Measurements from ENCODE around the gene SLC9A3.
"Not testable (repeated sequence)": the region's sequence is repeated elsewhere in the genome, so short reads cannot be mapped to it uniquely, and the experiment has no call there.

SLC9A3 gene

GRCh38 chr5:488744-489688 is 35.2 kb downstream of the SLC9A3 start:
- DNase-seq = no peak

DNA sequence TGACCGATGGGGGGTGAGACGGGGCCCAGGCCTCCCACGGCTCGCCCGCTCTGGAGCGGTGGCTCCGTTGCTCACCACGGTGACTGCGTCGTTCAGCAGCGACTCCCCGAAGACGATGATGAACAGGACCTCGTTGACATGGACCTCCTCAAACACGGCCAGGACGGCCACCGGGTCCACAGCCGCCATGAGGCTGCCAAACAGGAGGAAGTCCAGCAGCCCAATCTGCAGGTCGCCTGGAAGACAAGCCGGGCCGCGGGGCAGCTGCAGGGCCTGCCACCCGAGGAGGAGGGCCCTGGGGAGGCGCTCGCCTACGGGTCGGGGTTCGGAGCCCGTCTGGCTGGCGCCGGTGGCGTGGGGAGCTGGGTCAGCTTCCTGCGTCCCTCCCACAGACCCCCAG is 36.0 kb downstream of the SLC9A3 start:
- DNase-seq = no peak

DNA sequence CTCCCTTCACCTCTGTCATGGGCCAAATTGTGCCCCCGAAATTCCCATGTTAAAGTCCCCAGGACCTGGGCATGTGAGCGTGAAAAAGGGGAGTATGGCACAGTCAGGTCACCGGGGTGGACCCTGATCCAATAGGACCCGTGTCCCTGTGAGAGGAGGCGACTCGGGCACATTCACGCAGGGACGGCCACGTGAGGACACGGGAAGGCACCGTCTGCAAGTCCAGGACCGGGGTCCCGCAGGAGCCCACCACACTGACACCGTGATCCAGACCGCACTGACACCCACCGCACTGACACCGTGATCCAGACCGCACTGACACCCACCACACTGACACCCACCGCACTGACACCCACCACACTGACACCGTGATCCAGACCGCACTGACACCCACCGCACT is 37.7 kb downstream of the SLC9A3 start:
- DNase-seq = not testable (repeated sequence)

DNA sequence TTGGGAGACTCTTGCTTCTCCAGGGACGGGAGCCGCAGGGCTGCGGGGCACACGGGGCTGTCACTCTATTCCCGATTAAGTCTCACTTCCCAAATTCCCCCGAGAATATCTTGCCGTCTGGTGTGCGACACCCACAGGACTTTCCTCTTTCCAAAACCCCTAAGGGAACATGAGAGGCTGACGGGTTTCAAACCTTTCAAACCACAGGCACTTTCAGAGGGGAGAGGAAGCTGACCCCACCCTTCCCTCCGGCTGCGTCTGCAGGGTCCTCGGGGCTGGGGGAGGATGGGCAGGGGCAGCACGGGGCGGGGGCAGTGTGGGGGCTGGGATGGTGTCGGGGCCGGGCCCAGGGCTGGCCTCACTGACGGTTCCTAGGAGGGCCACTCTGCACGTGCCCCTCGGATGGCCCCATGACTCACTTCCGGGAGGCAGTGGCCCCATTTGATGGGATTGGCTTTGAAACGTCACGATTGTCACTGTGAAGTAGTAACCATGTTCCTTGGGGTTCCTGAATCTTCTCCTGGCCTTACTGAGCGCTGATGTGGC is 38.2 kb downstream of the SLC9A3 start:
- no peak for DNase-seq

GRCh38 chr5:485113-485945 is 38.9 kb downstream of the SLC9A3 start:
- DNase-seq = no peak

GRCh38 chr5:484556-484955 is 39.7 kb downstream of the SLC9A3 start:
- no peak for DNase-seq

DNA sequence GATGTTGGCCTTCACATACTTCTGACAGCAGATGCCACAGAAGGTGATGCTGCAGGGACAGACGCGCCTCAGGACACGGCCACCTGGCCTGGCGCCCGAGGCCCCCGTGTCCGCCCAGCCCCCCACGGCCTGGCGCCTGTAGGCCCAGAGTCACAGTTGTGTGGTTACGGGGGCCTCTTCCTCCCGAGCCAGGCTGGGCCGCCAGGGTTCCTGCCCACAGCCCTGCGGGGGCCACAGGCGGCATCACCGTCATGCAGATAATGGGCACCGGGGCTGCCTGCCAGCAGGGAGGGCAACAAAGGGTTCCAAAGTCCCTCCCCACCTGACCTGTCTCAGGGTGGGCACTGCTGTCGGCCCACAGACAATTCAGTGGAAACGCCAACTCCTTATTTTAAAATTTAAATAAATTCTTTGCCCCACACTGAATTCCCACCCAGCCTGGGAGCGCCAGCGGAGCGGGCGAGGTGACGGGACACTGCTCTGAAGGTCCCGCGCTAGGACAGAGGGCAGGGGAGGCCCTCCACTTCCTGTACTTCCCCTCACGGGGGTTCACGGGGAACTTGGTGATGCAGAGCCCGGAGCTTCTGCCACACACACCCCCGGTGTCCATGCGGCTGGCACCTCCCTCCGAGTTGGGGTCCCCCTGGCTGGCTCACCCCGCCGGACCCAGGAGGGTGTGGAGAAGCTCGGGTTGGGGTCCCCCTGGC is 40.7 kb downstream of the SLC9A3 start:
- no peak for DNase-seq

DNA sequence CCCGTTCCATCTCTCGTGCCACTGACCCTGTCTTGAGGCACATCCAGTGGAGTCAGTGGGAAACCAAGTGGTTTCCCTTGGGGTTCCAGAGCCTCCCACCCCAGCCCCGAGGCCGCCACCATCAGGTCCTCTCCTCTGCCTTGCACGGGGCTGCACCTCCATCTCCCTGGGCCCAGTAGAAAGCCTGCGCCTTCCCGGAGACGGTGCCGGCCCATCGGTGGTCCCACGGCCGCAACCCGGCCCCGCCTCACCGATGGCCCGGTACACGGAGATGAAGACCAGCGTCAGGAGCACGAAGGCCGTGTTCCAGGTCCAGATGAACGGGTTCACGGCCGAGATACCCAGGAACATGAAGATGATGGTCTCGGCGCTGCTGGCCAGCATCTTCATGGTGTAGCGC is 41.2 kb downstream of the SLC9A3 start:
- DNase-seq = no peak

DNA sequence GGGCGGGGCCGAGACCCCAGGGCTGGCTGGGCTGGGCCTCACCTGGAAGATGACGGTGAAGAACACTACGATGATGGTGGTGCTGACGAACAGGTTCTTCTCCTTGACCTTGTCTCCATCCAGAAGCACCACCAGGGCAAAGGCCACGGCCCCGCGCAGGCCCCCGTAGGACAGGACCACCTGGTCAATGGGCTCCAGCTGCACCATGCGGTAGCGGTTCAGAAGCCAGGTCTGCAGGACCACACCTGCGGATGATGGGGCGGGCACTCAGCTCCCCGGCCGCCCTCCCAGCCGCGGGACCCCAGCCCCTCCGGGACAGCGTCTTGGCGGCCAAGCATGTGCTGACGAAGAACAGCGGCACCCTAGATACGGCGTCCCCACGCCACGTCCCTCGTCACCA is 41.7 kb downstream of the SLC9A3 start:
- no peak for DNase-seq

DNA sequence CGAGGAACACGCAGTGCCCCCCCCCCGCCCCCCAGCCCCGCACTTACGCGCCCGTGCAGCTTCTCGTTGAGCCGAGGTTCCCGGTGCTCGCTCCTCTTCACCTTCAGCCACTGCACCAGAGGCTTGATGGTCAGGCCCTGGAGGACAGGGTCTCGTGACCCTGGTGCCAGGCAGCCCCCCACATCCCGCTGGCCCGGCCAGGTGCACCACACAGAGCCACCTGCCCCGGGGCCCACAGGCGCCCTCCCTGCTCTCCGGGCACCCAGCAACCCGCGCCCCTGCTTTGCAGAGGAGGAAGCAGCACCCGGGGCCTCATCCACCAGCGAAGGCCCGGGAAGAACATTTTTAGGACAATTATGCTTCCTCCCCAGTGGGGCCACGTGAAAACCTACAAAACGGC is 42.2 kb downstream of the SLC9A3 start:
- DNase-seq = no peak

GRCh38 chr5:481347-481746 is 42.9 kb downstream of the SLC9A3 start:
- no peak for DNase-seq

GRCh38 chr5:479566-480319 is 44.5 kb downstream of the SLC9A3 start:
- DNase-seq = no peak

DNA sequence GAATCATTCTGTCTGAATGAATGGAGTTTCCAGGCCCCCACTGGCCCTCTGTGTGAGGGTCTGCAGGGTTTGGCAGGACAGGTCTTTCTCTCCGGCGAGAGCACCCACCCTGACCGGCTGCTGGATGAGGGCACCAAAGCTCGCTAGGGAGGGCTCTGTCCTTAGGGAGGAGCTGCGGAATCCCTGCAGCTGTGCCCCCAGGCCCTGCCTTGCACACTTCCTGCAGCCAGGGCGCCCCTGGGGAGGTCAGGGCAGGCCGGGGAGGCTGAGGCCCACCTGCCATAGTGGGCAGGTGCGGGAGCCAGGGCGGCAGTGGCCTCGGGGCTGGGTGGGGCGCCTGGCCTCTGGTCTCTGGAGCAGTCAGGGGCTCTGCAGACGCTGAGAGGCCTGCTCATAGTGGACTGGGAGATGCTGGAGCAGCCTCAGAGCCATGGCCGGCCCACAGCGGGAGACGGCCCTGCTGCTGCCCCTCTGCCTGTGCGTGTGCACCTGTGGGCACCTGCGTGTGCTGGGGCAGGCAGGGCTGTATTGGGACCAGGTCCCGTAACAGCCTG is 45.2 kb downstream of the SLC9A3 start:
- no peak for DNase-seq

DNA sequence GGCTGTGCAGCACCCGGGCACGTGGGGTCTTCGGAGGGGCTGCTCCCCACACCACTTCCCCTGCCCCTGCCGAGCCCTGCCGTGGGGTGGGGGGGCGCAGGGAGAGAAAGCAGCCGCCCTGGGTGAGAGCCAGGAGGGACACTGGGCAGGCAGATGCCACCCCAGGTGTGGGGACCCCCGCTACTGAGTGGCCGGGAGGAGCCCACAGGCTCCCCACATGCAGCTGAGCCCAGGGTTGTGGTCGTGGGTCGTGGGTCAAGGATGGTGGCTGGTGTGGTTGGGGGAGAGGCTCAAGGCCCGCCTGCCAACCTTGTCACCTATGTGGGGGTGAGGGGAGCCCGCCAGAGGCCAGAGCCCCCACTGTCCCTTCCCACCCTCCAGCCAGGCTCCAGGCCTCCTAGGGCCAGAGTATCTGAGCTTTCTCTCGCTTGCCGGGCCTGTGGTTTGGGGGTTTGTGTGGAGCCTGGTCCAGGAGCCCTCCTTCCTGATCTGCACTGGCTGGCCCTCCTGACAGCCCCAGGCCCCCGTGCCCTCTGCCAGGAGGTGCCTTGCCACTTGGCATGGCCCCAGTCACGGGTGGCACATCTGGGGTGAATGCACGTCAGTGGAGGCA is 45.8 kb downstream of the SLC9A3 start:
- DNase-seq = no peak

GRCh38 chr5:477871-478270 is 46.4 kb downstream of the SLC9A3 start:
- no peak for DNase-seq

DNA sequence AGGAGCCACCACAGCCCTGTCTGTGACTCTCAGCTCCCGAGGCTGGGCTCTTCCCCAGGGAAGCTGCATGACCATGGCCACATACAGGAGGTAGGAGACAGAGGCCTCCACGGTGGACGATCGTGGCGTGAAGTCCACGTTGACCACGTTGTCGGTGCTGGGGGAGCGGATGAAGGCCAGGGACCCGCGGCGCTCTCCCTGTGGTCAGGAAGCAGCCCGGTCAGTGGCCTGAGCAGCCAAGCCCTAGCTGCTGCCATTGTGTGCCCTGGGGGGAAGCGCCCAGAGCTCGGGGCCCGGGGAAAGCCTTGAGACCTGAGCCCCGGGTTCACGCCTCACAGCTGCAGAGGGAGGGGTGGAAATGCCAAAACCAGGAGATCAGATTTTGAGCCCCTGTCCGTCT is 47.0 kb downstream of the SLC9A3 start:
- DNase-seq = no peak

DNA sequence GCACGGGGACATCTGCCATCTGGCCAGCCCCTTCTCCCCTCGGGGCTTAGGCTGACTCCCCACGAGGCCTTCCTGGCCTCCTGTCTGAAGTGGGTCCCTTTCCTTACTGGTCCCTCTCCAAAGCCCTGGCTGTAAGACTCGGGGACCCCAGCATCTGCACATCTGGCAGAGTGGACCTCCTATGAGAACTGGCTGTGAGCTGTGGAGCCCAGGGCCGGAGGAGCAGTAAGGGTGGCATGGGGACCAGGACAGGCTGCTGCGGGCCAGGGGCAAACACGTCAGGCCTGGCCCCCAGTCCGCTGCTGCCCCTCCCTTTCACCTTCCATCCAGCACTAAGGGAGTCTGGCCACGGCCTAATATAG is 47.5 kb downstream of the SLC9A3 start:
- DNase-seq = no peak

- no peak for DNase-seq
These were observed 48.0 kb downstream of the SLC9A3 start for GRCh38 chr5:476102-476813.

- DNase-seq = no peak
These were observed 48.5 kb downstream of the SLC9A3 start for GRCh38 chr5:475704-476101.

- DNase-seq = peak; percentile 17
These were observed 49.2 kb downstream of the SLC9A3 start for GRCh38 chr5:474840-475661.
